Measurements from ENCODE around the gene FAM149A.
A peak's percentile ranks its signal among the peaks of the same experiment; 100 is the strongest.

Gene FAM149A

DNA sequence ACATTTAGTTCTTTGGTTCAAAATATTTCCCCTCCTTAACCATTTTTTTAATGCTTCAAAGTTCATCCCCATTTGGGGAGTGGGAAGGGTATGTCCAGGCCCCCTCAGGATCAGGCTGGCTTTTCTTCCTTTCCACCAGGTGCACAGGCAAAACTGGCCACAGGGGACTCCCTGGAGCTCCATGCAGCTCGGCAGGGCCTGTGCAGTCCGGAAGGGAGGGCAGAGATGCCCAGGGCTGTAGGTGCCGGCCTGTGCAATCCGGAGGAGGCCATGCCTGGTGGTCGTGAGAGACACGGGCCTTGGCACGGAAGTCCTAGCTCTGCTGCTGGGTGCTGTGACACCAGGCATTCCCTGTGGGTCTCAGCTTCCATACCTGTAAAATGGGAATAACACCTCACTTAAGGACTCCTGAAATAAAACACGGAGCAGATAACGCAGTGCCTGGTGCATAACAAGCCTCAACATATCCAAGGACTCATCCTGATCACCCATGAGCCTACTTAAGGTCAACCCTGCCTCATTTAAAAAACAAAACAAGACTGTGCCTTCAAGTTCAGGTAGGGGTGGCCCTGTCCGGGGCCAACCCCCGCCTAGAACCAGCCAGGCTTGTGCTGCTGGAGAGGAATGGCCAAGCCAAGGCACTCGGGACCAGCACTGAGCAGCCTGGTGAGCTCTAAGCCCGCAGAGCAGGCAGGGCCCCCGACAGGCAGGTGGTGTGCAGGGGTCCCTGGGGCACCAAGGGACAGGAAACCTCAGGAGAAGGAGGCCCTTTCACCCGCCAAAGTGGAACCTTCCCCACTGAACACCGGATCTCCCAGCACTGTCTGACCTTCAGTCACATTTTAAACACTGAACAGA is 65.7 kb downstream of the FAM149A start:
- Histone ChIP-seq H3K9ac (ENCODE audit: low read length in 5 of 5) (no peak overlapping the region), H3K4me3 (ENCODE audit: low read depth in 1 of 5, low read length in 5 of 5) (no peak overlapping the region), H3K27ac (ENCODE audit: low read depth, low read length) (no peak overlapping the region), H3K27me3 (ENCODE audit: control insufficient read depth in 5 of 5, insufficient read depth in 4 of 5, low read length in 5 of 5) (no peaks in the 10 kb centered on the region), H3K4me1 (ENCODE audit: control insufficient read depth in 5 of 5, insufficient read depth in 5 of 5, low read length in 5 of 5) (no peaks in the 10 kb centered on the region), H3K36me3 (ENCODE audit: control insufficient read depth in 5 of 5, insufficient read depth in 5 of 5, low read length in 5 of 5) (peaks cover 0 to 10% (median 9%) of the 10 kb centered on the region in 5 donors), H3K9me3 (ENCODE audit: control insufficient read depth in 5 of 5, low read length in 5 of 5) (no peaks in the 10 kb centered on the region)

DNA sequence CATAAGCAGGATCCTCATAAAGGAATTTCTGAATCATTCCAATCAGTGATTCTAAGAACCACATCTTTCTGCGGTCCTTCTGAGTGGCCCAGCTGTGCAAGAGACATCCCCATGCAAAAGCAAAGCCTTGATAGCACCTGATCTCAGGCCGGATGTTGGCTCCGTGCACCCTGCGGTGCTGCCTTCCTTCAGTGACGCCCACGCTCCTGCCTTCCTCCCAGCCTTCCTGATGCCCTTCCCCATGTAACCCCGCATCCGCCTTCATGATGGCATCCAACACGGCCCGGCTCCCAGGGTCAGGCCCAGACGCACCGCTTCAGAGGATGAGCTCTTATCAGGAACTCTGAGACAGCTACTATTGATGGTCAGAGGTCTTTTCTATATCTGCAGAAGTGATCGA is 66.5 kb downstream of the FAM149A start:
- Histone ChIP-seq H3K9me3 (ENCODE audit: control insufficient read depth in 5 of 5, low read length in 5 of 5) (no peaks in the 10 kb centered on the region), H3K4me3 (ENCODE audit: low read depth in 1 of 5, low read length in 5 of 5) (no peak overlapping the region), H3K36me3 (ENCODE audit: control insufficient read depth in 5 of 5, insufficient read depth in 5 of 5, low read length in 5 of 5) (peaks cover 0 to 10% (median 8%) of the 10 kb centered on the region in 5 donors), H3K27me3 (ENCODE audit: control insufficient read depth in 5 of 5, insufficient read depth in 4 of 5, low read length in 5 of 5) (no peaks in the 10 kb centered on the region), H3K9ac (ENCODE audit: low read length in 5 of 5) (no peak overlapping the region), H3K4me1 (ENCODE audit: control insufficient read depth in 5 of 5, insufficient read depth in 5 of 5, low read length in 5 of 5) (no peaks in the 10 kb centered on the region), H3K27ac (ENCODE audit: low read depth, low read length) (no peak overlapping the region)

DNA sequence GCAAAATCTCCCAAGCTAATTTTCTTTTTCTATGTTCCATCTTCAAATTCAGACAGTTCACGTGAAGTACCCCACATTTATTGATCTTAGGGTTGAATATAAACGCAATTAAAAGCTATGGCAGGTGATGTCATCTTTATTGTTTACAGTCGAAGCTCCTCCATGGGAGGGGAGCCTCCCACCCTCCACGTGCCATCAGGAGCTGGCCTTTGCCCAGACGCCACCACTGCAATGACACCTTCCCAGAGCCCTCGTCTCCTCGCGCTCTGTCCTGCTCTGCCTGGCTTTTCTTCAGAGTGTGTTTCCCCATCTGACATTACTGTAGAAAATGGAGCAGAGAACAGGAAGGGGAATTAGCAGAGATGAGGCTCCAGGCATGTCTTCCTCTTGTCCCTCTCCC is 68.0 kb downstream of the FAM149A start:
- Histone ChIP-seq H3K36me3 (ENCODE audit: control insufficient read depth in 5 of 5, insufficient read depth in 5 of 5, low read length in 5 of 5) (peaks cover 0 to 7% (median 5%) of the 10 kb centered on the region in 5 donors), H3K27me3 (ENCODE audit: control insufficient read depth in 5 of 5, insufficient read depth in 4 of 5, low read length in 5 of 5) (no peaks in the 10 kb centered on the region), H3K27ac (ENCODE audit: low read depth, low read length) (no peak overlapping the region), H3K4me3 (ENCODE audit: low read depth in 1 of 5, low read length in 5 of 5) (no peak overlapping the region), H3K4me1 (ENCODE audit: control insufficient read depth in 5 of 5, insufficient read depth in 5 of 5, low read length in 5 of 5) (no peaks in the 10 kb centered on the region), H3K9me3 (ENCODE audit: control insufficient read depth in 5 of 5, low read length in 5 of 5) (no peaks in the 10 kb centered on the region), H3K9ac (ENCODE audit: low read length in 5 of 5) (no peak overlapping the region)

GRCh38 chr4:186188107-186188506 is 83.6 kb downstream of the FAM149A start:
- H3K4me1 ChIP-seq (ENCODE audit: control insufficient read depth in 5 of 5, insufficient read depth in 5 of 5, low read length in 5 of 5) = peaks cover 0 to 24% (median 21%) of the 10 kb centered on the region in 5 donors
- no peaks in the 10 kb centered on the region for H3K36me3 ChIP-seq (ENCODE audit: control insufficient read depth in 5 of 5, insufficient read depth in 5 of 5, low read length in 5 of 5)
- no peak overlapping the region for H3K27ac ChIP-seq (ENCODE audit: low read depth, low read length)
- no peak overlapping the region for H3K9ac ChIP-seq (ENCODE audit: low read length in 5 of 5)
- no peaks in the 10 kb centered on the region for H3K27me3 ChIP-seq (ENCODE audit: control insufficient read depth in 5 of 5, insufficient read depth in 4 of 5, low read length in 5 of 5)
- H3K9me3 ChIP-seq (ENCODE audit: control insufficient read depth in 5 of 5, low read length in 5 of 5) = no peaks in the 10 kb centered on the region
- H3K4me3 ChIP-seq (ENCODE audit: low read depth in 1 of 5, low read length in 5 of 5) = no peak overlapping the region

DNA sequence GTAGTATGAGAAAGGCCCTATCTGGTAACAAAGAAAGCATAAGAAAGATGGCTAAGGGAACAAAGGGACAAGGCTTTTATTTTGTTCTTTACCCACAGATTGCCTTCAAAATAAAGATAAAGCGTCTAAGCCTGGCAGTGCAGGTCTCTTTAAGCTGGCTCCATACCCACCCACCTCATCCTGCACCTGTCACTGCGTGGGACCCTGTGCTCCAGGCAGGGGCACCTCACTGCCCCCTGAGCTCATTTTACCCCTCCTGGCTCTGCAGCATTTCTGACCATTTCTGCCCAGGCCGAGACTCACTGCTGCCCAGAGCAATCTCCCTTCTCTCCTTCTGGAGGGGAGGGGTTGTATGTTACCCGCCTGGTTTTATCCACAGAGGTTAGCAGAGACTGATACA is 85.2 kb downstream of the FAM149A start:
- H3K36me3 ChIP-seq (ENCODE audit: control insufficient read depth in 5 of 5, insufficient read depth in 5 of 5, low read length in 5 of 5) = no peaks in the 10 kb centered on the region
- H3K27me3 ChIP-seq (ENCODE audit: control insufficient read depth in 5 of 5, insufficient read depth in 4 of 5, low read length in 5 of 5) = no peaks in the 10 kb centered on the region
- H3K9ac ChIP-seq (ENCODE audit: low read length in 5 of 5) = no peak overlapping the region
- H3K9me3 ChIP-seq (ENCODE audit: control insufficient read depth in 5 of 5, low read length in 5 of 5) = no peaks in the 10 kb centered on the region
- no peak overlapping the region for H3K27ac ChIP-seq (ENCODE audit: low read depth, low read length)
- H3K4me3 ChIP-seq (ENCODE audit: low read depth in 1 of 5, low read length in 5 of 5) = no peak overlapping the region
- peaks cover 0 to 30% (median 22%) of the 10 kb centered on the region in 5 donors for H3K4me1 ChIP-seq (ENCODE audit: control insufficient read depth in 5 of 5, insufficient read depth in 5 of 5, low read length in 5 of 5)

DNA sequence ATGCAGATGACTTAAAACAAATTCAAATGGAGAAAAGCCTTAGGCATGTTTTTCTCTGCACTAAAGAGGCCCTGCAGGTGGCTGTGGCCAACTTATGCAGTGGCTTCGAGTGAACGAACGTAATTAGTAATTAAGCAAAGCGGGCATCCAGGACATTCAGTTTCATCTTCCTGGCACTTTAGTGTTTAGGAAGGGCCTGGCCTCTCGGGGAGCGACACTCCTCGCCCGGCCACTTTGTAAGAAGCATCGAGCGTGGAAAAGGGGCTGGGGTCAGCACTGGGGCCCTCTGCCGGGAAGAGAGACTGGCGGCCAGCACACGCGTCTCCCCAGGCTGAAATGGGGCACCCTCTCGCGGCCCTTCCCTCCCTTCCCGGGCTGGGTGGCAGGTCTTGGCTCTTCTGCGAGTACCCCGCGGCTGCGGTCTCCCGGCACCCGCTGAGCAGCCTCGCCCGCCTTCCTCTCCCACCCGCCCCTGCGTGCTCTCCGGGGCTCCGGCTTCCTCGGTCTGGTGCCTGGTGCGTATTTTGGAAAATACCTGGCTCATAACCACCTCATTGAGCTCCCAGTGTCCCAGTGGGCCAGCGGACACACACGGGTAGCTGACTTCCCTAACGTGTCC is 86.2 kb downstream of the FAM149A start:
- Histone ChIP-seq H3K4me3 (ENCODE audit: low read depth in 1 of 5, low read length in 5 of 5) (peak overlapping the region; percentile 77 to 97 (median 88)), H3K27me3 (ENCODE audit: control insufficient read depth in 5 of 5, insufficient read depth in 4 of 5, low read length in 5 of 5) (no peaks in the 10 kb centered on the region), H3K9ac (ENCODE audit: low read length in 5 of 5) (peak overlapping the region; percentile 50 to 84 (median 78)), H3K4me1 (ENCODE audit: control insufficient read depth in 5 of 5, insufficient read depth in 5 of 5, low read length in 5 of 5) (peaks cover 0 to 30% (median 22%) of the 10 kb centered on the region in 5 donors), H3K27ac (ENCODE audit: low read depth, low read length) (peak overlapping the region; percentile 76), H3K9me3 (ENCODE audit: control insufficient read depth in 5 of 5, low read length in 5 of 5) (no peaks in the 10 kb centered on the region), H3K36me3 (ENCODE audit: control insufficient read depth in 5 of 5, insufficient read depth in 5 of 5, low read length in 5 of 5) (peaks cover 0 to 5% (median 3%) of the 10 kb centered on the region in 5 donors)

- H3K9ac ChIP-seq (ENCODE audit: low read length in 5 of 5) = peak within 1 kb of the TSS; percentile 50 to 91 (median 84)
- no peaks in the 10 kb centered on the region for H3K9me3 ChIP-seq (ENCODE audit: control insufficient read depth in 5 of 5, low read length in 5 of 5)
- peak within 1 kb of the TSS; percentile 88 to 97 (median 91) for H3K4me3 ChIP-seq (ENCODE audit: low read depth in 1 of 5, low read length in 5 of 5)
- peak within 1 kb of the TSS; percentile 76 for H3K27ac ChIP-seq (ENCODE audit: low read depth, low read length)
- no peaks in the 10 kb centered on the region for H3K27me3 ChIP-seq (ENCODE audit: control insufficient read depth in 5 of 5, insufficient read depth in 4 of 5, low read length in 5 of 5)
- peaks cover 0 to 30% (median 22%) of the 10 kb centered on the region in 5 donors for H3K4me1 ChIP-seq (ENCODE audit: control insufficient read depth in 5 of 5, insufficient read depth in 5 of 5, low read length in 5 of 5)
- peaks cover 0 to 10% (median 5%) of the 10 kb centered on the region in 5 donors for H3K36me3 ChIP-seq (ENCODE audit: control insufficient read depth in 5 of 5, insufficient read depth in 5 of 5, low read length in 5 of 5)
Observed at GRCh38 chr4:186191200-186192065, 86.9 kb downstream of the FAM149A start, which contains the start of gene CYP4V2. Gene CYP4V2 (plus strand): TSS chr4:186191567. CDS start chr4:186191824, 257 bp downstream.

- peaks cover 0 to 30% (median 22%) of the 10 kb centered on the region in 5 donors for H3K4me1 ChIP-seq (ENCODE audit: control insufficient read depth in 5 of 5, insufficient read depth in 5 of 5, low read length in 5 of 5)
- peak overlapping the region; percentile 12 to 91 (median 84) for H3K9ac ChIP-seq (ENCODE audit: low read length in 5 of 5)
- H3K36me3 ChIP-seq (ENCODE audit: control insufficient read depth in 5 of 5, insufficient read depth in 5 of 5, low read length in 5 of 5) = peaks cover 0 to 14% (median 7%) of the 10 kb centered on the region in 5 donors
- peak overlapping the region; percentile 88 to 97 (median 91) for H3K4me3 ChIP-seq (ENCODE audit: low read depth in 1 of 5, low read length in 5 of 5)
- H3K27ac ChIP-seq (ENCODE audit: low read depth, low read length) = peak overlapping the region; percentile 76
- H3K27me3 ChIP-seq (ENCODE audit: control insufficient read depth in 5 of 5, insufficient read depth in 4 of 5, low read length in 5 of 5) = no peaks in the 10 kb centered on the region
- H3K9me3 ChIP-seq (ENCODE audit: control insufficient read depth in 5 of 5, low read length in 5 of 5) = no peaks in the 10 kb centered on the region
Observed at GRCh38 chr4:186192066-186192612, 87.6 kb downstream of the FAM149A start.

- H3K4me3 ChIP-seq (ENCODE audit: low read depth in 1 of 5, low read length in 5 of 5) = no peak overlapping the region
- no peaks in the 10 kb centered on the region for H3K9me3 ChIP-seq (ENCODE audit: control insufficient read depth in 5 of 5, low read length in 5 of 5)
- peaks cover 4 to 25% (median 9%) of the 10 kb centered on the region in 5 donors for H3K36me3 ChIP-seq (ENCODE audit: control insufficient read depth in 5 of 5, insufficient read depth in 5 of 5, low read length in 5 of 5)
- H3K27me3 ChIP-seq (ENCODE audit: control insufficient read depth in 5 of 5, insufficient read depth in 4 of 5, low read length in 5 of 5) = no peaks in the 10 kb centered on the region
- H3K9ac ChIP-seq (ENCODE audit: low read length in 5 of 5) = no peak overlapping the region
- peaks cover 0 to 30% (median 22%) of the 10 kb centered on the region in 5 donors for H3K4me1 ChIP-seq (ENCODE audit: control insufficient read depth in 5 of 5, insufficient read depth in 5 of 5, low read length in 5 of 5)
- H3K27ac ChIP-seq (ENCODE audit: low read depth, low read length) = no peak overlapping the region
Observed at GRCh38 chr4:186193851-186194250, 89.3 kb downstream of the FAM149A start.

Data from subcutaneous abdominal adipose tissue (tissue), 5 donors.